Suppressor macrophage (primary cell): ENCODE results near the gene ESF1.
"Not testable (repeated sequence)": the region's sequence is repeated elsewhere in the genome, so short reads cannot be mapped to it uniquely, and the experiment has no call there.

Experiments used
- DNase-seq, 4 experiments: peaks; one replicate each; pipeline ENCODE4 v3.0.0-alpha.2; 2020 to 2022

Gene ESF1

GRCh38 chr20:13788167-13788834 is 3.6 kb upstream of the ESF1 start:
- DNase-seq = peak in 3 of 4 experiments; percentile 32 to 39 (median 38)

- no peak for DNase-seq
These were observed 1.6 kb upstream of the ESF1 start for GRCh38 chr20:13786143-13786828.

- peak in 2 of 4 experiments; percentile 6 to 10 for DNase-seq
These were observed 337 bp downstream of the ESF1 start for GRCh38 chr20:13784271-13784892.

- DNase-seq = no peak
These were observed 1.2 kb downstream of the ESF1 start for GRCh38 chr20:13783528-13783927.

- no peak for DNase-seq
These were observed 5.9 kb downstream of the ESF1 start for GRCh38 chr20:13778827-13779226.

- DNase-seq = peak in 3 of 4 experiments; percentile 22 to 65 (median 38)
These were observed 7.5 kb downstream of the ESF1 start for GRCh38 chr20:13777171-13777601.

GRCh38 chr20:13775867-13776266 is 8.9 kb downstream of the ESF1 start:
- no peak for DNase-seq

GRCh38 chr20:13772529-13772928 is 12.2 kb downstream of the ESF1 start:
- DNase-seq = no peak

GRCh38 chr20:13771853-13772453 is 12.8 kb downstream of the ESF1 start:
- peak in 2 of 4 experiments; percentile 66 to 74 for DNase-seq

- DNase-seq = no peak
These were observed 14.6 kb downstream of the ESF1 start for GRCh38 chr20:13770141-13770540.

- no peak for DNase-seq
These were observed 18.8 kb downstream of the ESF1 start for GRCh38 chr20:13765868-13766416.

GRCh38 chr20:13765299-13765698 is 19.4 kb downstream of the ESF1 start:
- DNase-seq = no peak

GRCh38 chr20:13760451-13760946 is 24.2 kb downstream of the ESF1 start:
- not testable (repeated sequence) for DNase-seq

GRCh38 chr20:13758884-13759283 is 25.8 kb downstream of the ESF1 start:
- DNase-seq = no peak

- DNase-seq = no peak
These were observed 28.2 kb downstream of the ESF1 start for GRCh38 chr20:13756551-13756950.

- DNase-seq = no peak
These were observed 28.9 kb downstream of the ESF1 start for GRCh38 chr20:13755809-13756208.

- no peak for DNase-seq
These were observed 31.2 kb downstream of the ESF1 start for GRCh38 chr20:13753436-13754036.

GRCh38 chr20:13749811-13750210 is 34.9 kb downstream of the ESF1 start:
- no peak for DNase-seq

- DNase-seq = no peak
These were observed 38.9 kb downstream of the ESF1 start for GRCh38 chr20:13745784-13746183.

- peak in 1 of 4 experiments; percentile 4 for DNase-seq
These were observed 40.4 kb downstream of the ESF1 start for GRCh38 chr20:13744352-13744751.

GRCh38 chr20:13741879-13742278 is 42.8 kb downstream of the ESF1 start:
- no peak for DNase-seq
